ENCODE measurements around the gene IL10.

Gene IL10

GRCh38 chr1:206722751-206723461 lies 49.4 kb downstream of the IL10 start:
- in situ Hi-C loops (cut with HindIII; ENCODE audit: low pct_ligation_motif_present, low pct_unique_long_range_greater_than_20kb, low sequenced_read_pairs), result no loop called here
- DNase-seq, result peak; percentile 55

- DNase-seq, result no peak
- in situ Hi-C loops (cut with HindIII; ENCODE audit: low pct_ligation_motif_present, low pct_unique_long_range_greater_than_20kb, low sequenced_read_pairs), result no loop called here
These were observed 50.8 kb downstream of the IL10 start for GRCh38 chr1:206721454-206721853.

- in situ Hi-C loops (cut with HindIII; ENCODE audit: low pct_ligation_motif_present, low pct_unique_long_range_greater_than_20kb, low sequenced_read_pairs), result no loop called here
- no peak for DNase-seq
These were observed 53.0 kb downstream of the IL10 start for GRCh38 chr1:206719169-206719839.

GRCh38 chr1:206717674-206717989 lies 54.7 kb downstream of the IL10 start:
- DNase-seq, result no peak
- in situ Hi-C loops (cut with HindIII; ENCODE audit: low pct_ligation_motif_present, low pct_unique_long_range_greater_than_20kb, low sequenced_read_pairs), result no loop called here
